Measurements from ENCODE around the gene DRICH1. TPM values are rescaled to one million over a fixed set of nuclear protein-coding genes. Genes with fewer than 3 reads are reported as not detected.

The DRICH1 gene
- total and polyA plus RNA-seq, 2 of the 13 experiments (the other 11 are each of a cell fraction or from before 2014, with no cell fraction given) = 0.22 to 0.66 TPM

GRCh38 chr22:23621082-23621780 is 10.9 kb downstream of the DRICH1 start (continued):
- TF ChIP-seq ZNF646 (CRISPR knock-in tag; IDR thresholded peaks at IDR 0.05) = no peak
- no peak for TF ChIP-seq PHF21A (CRISPR knock-in tag; IDR thresholded peaks at IDR 0.05)
- TF ChIP-seq MTF1 (CRISPR knock-in tag; IDR thresholded peaks at IDR 0.05) = no peak
- no peak for TF ChIP-seq ZNF747 (CRISPR knock-in tag; IDR thresholded peaks at IDR 0.05; ENCODE audit: borderline replicate concordance)
